HG03060 (cell line): ENCODE measurements around the gene MFSD8.
"Not testable (repeated sequence)": the region's sequence is repeated elsewhere in the genome, so short reads cannot be mapped to it uniquely, and the experiment has no call there.

ENCODE experiments used
- ATAC-seq: cut with Tn5 transposase; IDR thresholded peaks from one replicate; pipeline ENCODE4 v1.9.1; 2021; ENCODE audit warnings: low read depth, moderate number of reproducible peaks; ENCODE audit not compliant: unreplicated experiment

MFSD8 gene

GRCh38 chr4:127965062-127965802, at the start of gene MFSD8, which contains the start of gene ABHD18:
MFSD8 (minus strand) TSS chr4:127965173; CDS start chr4:127965133, 40 bp downstream.
ABHD18 (plus strand) TSS chr4:127965406; CDS start chr4:127982956, 17,550 bp downstream.
- ATAC-seq: peak; percentile 95

- ATAC-seq: no peak
Observed at GRCh38 chr4:128009428-128009827, 44.5 kb upstream of the MFSD8 start.

- no peak for ATAC-seq
Observed at GRCh38 chr4:128006592-128006991, 41.6 kb upstream of the MFSD8 start.

GRCh38 chr4:127997534-127998388, 32.8 kb upstream of the MFSD8 start:
- peak; percentile 100 for ATAC-seq

- not testable (repeated sequence) for ATAC-seq
Observed at GRCh38 chr4:127996521-127996920, 31.5 kb upstream of the MFSD8 start.

GRCh38 chr4:127995776-127996175, 30.8 kb upstream of the MFSD8 start:
- ATAC-seq: no peak

GRCh38 chr4:127993151-127993550, 28.2 kb upstream of the MFSD8 start:
- no peak for ATAC-seq

GRCh38 chr4:127988638-127989037, 23.7 kb upstream of the MFSD8 start:
- no peak for ATAC-seq

- ATAC-seq: no peak
Observed at GRCh38 chr4:127985989-127986388, 21.0 kb upstream of the MFSD8 start.

GRCh38 chr4:127982445-127982844, 17.5 kb upstream of the MFSD8 start:
- ATAC-seq: no peak

GRCh38 chr4:127978930-127979329, 14.0 kb upstream of the MFSD8 start:
- no peak for ATAC-seq

GRCh38 chr4:127975121-127975770, 10.3 kb upstream of the MFSD8 start:
- no peak for ATAC-seq

GRCh38 chr4:127970925-127971324, 6.0 kb upstream of the MFSD8 start:
- ATAC-seq: not testable (repeated sequence)

GRCh38 chr4:127968586-127968985, 3.6 kb upstream of the MFSD8 start:
- ATAC-seq: no peak

- ATAC-seq: no peak
Observed at GRCh38 chr4:127967141-127967775, 2.3 kb upstream of the MFSD8 start.

GRCh38 chr4:127965803-127966175, 816 bp upstream of the MFSD8 start:
- peak; percentile 22 for ATAC-seq

- peak; percentile 8 for ATAC-seq
Observed at GRCh38 chr4:127964426-127965061, 429 bp downstream of the MFSD8 start.

GRCh38 chr4:127963633-127964398, 1.2 kb downstream of the MFSD8 start:
- not testable (repeated sequence) for ATAC-seq

GRCh38 chr4:127959794-127960193, 5.2 kb downstream of the MFSD8 start:
- no peak for ATAC-seq
